Measurements from ENCODE around the gene BMF.
A peak's percentile ranks its signal among the peaks of the same experiment; 100 is the strongest.

BMF gene

GRCh38 chr15:40046721-40047414 lies 61.8 kb downstream of the BMF start:
- Mint-ChIP-seq H3K4me3 (peak overlapping the region; percentile 67), H3K9me3 (no peaks in the 10 kb centered on the region), H3K27ac (peak overlapping the region; percentile 97), H3K36me3 (peaks cover 17% of the 10 kb centered on the region), H3K4me1 (peaks cover 66% of the 10 kb centered on the region)
- ATAC-seq (peak; percentile 22), DNase-seq (ENCODE audit: low spot score in 2 of 2) (no peak)

GRCh38 chr15:40045572-40046217 lies 63.0 kb downstream of the BMF start:
- peak overlapping the region; percentile 93 for H3K27ac Mint-ChIP-seq
- ATAC-seq = no peak
- H3K36me3 Mint-ChIP-seq = peaks cover 17% of the 10 kb centered on the region
- H3K9me3 Mint-ChIP-seq = no peaks in the 10 kb centered on the region
- H3K4me3 Mint-ChIP-seq = peak overlapping the region; percentile 69
- DNase-seq (ENCODE audit: low spot score in 2 of 2) = peak in 1 of 2 donors; percentile 51
- peaks cover 70% of the 10 kb centered on the region for H3K4me1 Mint-ChIP-seq

GRCh38 chr15:40044717-40045571 lies 63.7 kb downstream of the BMF start:
- ATAC-seq = peak; percentile 92
- peaks cover 70% of the 10 kb centered on the region for H3K4me1 Mint-ChIP-seq
- H3K4me3 Mint-ChIP-seq = peak overlapping the region; percentile 69

GRCh38 chr15:40043927-40044716 lies 64.6 kb downstream of the BMF start:
- peak overlapping the region; percentile 69 for H3K4me3 Mint-ChIP-seq
- no peak for ATAC-seq
- H3K27ac Mint-ChIP-seq = peak overlapping the region; percentile 93
- H3K36me3 Mint-ChIP-seq = peaks cover 9% of the 10 kb centered on the region
- H3K4me1 Mint-ChIP-seq = peaks cover 63% of the 10 kb centered on the region
- H3K9me3 Mint-ChIP-seq = no peaks in the 10 kb centered on the region
- DNase-seq (ENCODE audit: low spot score in 2 of 2) = peak in 1 of 2 donors; percentile 46

More at GRCh38 chr15:40044717-40045571, 63.7 kb downstream of the BMF start:
- H3K36me3 Mint-ChIP-seq = peaks cover 11% of the 10 kb centered on the region
- no peaks in the 10 kb centered on the region for H3K9me3 Mint-ChIP-seq
- peak; percentile 73 to 91 for DNase-seq (ENCODE audit: low spot score in 2 of 2)
- peak overlapping the region; percentile 93 for H3K27ac Mint-ChIP-seq

- Mint-ChIP-seq H3K27ac (peak overlapping the region; percentile 34), H3K4me3 (no peak overlapping the region), H3K9me3 (no peaks in the 10 kb centered on the region), H3K4me1 (peaks cover 56% of the 10 kb centered on the region), H3K36me3 (peaks cover 11% of the 10 kb centered on the region)
- ATAC-seq (no peak), DNase-seq (ENCODE audit: low spot score in 2 of 2) (peak in 1 of 2 donors; percentile 41)
These were observed 65.8 kb downstream of the BMF start for GRCh38 chr15:40042791-40043320.

- ATAC-seq = no peak
- Mint-ChIP-seq H3K9me3 (no peaks in the 10 kb centered on the region), H3K4me1 (peaks cover 55% of the 10 kb centered on the region)
These were observed 67.9 kb downstream of the BMF start for GRCh38 chr15:40040770-40041169.

GRCh38 chr15:40040293-40040635 lies 68.4 kb downstream of the BMF start:
- no peak for DNase-seq (ENCODE audit: low spot score in 2 of 2)
- Mint-ChIP-seq H3K9me3 (no peaks in the 10 kb centered on the region), H3K4me3 (peak overlapping the region; percentile 99), H3K4me1 (peaks cover 50% of the 10 kb centered on the region), H3K27ac (peak overlapping the region; percentile 99), H3K36me3 (peaks cover 32% of the 10 kb centered on the region)
- no peak for ATAC-seq

More at GRCh38 chr15:40040770-40041169, 67.9 kb downstream of the BMF start:
- Mint-ChIP-seq H3K27ac (peak overlapping the region; percentile 99), H3K4me3 (peak overlapping the region; percentile 99), H3K36me3 (peaks cover 27% of the 10 kb centered on the region)
- no peak for DNase-seq (ENCODE audit: low spot score in 2 of 2)

- ATAC-seq = peak; percentile 96
These were observed 69.8 kb downstream of the BMF start, which contains the start of gene SRP14 for GRCh38 chr15:40038638-40039543. Gene SRP14, minus strand, starts transcription at chr15:40039181. Its CDS starts 65 bp downstream, at chr15:40039116.

GRCh38 chr15:40038275-40038637 lies 70.4 kb downstream of the BMF start:
- Mint-ChIP-seq H3K27ac (peak overlapping the region; percentile 99), H3K36me3 (peaks cover 52% of the 10 kb centered on the region), H3K9me3 (no peaks in the 10 kb centered on the region), H3K4me1 (peaks cover 42% of the 10 kb centered on the region), H3K4me3 (peak overlapping the region; percentile 99)
- DNase-seq (ENCODE audit: low spot score in 2 of 2) = peak in 1 of 2 donors; percentile 51
- ATAC-seq = no peak

More at GRCh38 chr15:40038638-40039543, 69.8 kb downstream of the BMF start, which contains the start of gene SRP14:
- H3K27ac Mint-ChIP-seq = peak within 1 kb of the TSS; percentile 99
- H3K4me1 Mint-ChIP-seq = peaks cover 42% of the 10 kb centered on the region
- peak within 1 kb of the TSS; percentile 99 for H3K4me3 Mint-ChIP-seq
- peak; percentile 76 to 95 for DNase-seq (ENCODE audit: low spot score in 2 of 2)
- peaks cover 46% of the 10 kb centered on the region for H3K36me3 Mint-ChIP-seq
- H3K9me3 Mint-ChIP-seq = no peaks in the 10 kb centered on the region
